ENCODE measurements around the gene MYO5C.
"Not testable (repeated sequence)": the region's sequence is repeated elsewhere in the genome, so short reads cannot be mapped to it uniquely, and the experiment has no call there.

MYO5C gene

GRCh38 chr15:52306270-52306669 is 10.7 kb upstream of the MYO5C start:
- DNase-seq (ENCODE audit: low read depth), result peak; percentile 79

GRCh38 chr15:52303093-52303772 is 7.6 kb upstream of the MYO5C start:
- no peak for DNase-seq (ENCODE audit: low read depth)

- no peak for DNase-seq (ENCODE audit: low read depth)
Measured at GRCh38 chr15:52301265-52301847, 5.8 kb upstream of the MYO5C start.

GRCh38 chr15:52294881-52295420 is 653 bp downstream of the MYO5C start:
- DNase-seq (ENCODE audit: low read depth), result no peak

GRCh38 chr15:52292780-52293392 is 2.7 kb downstream of the MYO5C start:
- DNase-seq (ENCODE audit: low read depth), result no peak

- DNase-seq (ENCODE audit: low read depth), result no peak
Measured at GRCh38 chr15:52291204-52291603, 4.4 kb downstream of the MYO5C start.

GRCh38 chr15:52290800-52291199 is 4.8 kb downstream of the MYO5C start:
- DNase-seq (ENCODE audit: low read depth), result no peak

GRCh38 chr15:52290329-52290728 is 5.3 kb downstream of the MYO5C start:
- no peak for DNase-seq (ENCODE audit: low read depth)

- peak; percentile 9 for DNase-seq (ENCODE audit: low read depth)
Measured at GRCh38 chr15:52289629-52290081, 5.9 kb downstream of the MYO5C start.

- DNase-seq (ENCODE audit: low read depth), result no peak
Measured at GRCh38 chr15:52288986-52289385, 6.6 kb downstream of the MYO5C start.

- peak; percentile 24 for DNase-seq (ENCODE audit: low read depth)
Measured at GRCh38 chr15:52288051-52288942, 7.3 kb downstream of the MYO5C start.

- DNase-seq (ENCODE audit: low read depth), result no peak
Measured at GRCh38 chr15:52287114-52287513, 8.5 kb downstream of the MYO5C start.

GRCh38 chr15:52285941-52286340 is 9.7 kb downstream of the MYO5C start:
- DNase-seq (ENCODE audit: low read depth), result not testable (repeated sequence)

GRCh38 chr15:52284164-52284563 is 11.4 kb downstream of the MYO5C start:
- DNase-seq (ENCODE audit: low read depth), result peak; percentile 74

GRCh38 chr15:52283281-52283680 is 12.3 kb downstream of the MYO5C start:
- DNase-seq (ENCODE audit: low read depth), result no peak

GRCh38 chr15:52282418-52282817 is 13.2 kb downstream of the MYO5C start:
- no peak for DNase-seq (ENCODE audit: low read depth)

GRCh38 chr15:52281085-52282035 is 14.2 kb downstream of the MYO5C start:
- DNase-seq (ENCODE audit: low read depth), result no peak

GRCh38 chr15:52280326-52281084 is 15.1 kb downstream of the MYO5C start:
- DNase-seq (ENCODE audit: low read depth), result no peak

GRCh38 chr15:52278636-52279367 is 16.8 kb downstream of the MYO5C start:
- DNase-seq (ENCODE audit: low read depth), result no peak

All from iris pigment epithelial cell (primary cell).